Hematopoietic multipotent progenitor cell treated with erythropoietin and hydrocortisone succinate and interleukin-3 and kit ligand, for 17 days (in vitro differentiated cells): ENCODE measurements around the gene CXorf66.
"Not testable (repeated sequence)": the region's sequence is repeated elsewhere in the genome, so short reads cannot be mapped to it uniquely, and the experiment has no call there.

Experiments
- DNase-seq: peaks from one replicate; pipeline ENCODE4 v3.0.0-alpha.2; 2015; ENCODE audit warnings: low spot score

Gene CXorf66

DNA sequence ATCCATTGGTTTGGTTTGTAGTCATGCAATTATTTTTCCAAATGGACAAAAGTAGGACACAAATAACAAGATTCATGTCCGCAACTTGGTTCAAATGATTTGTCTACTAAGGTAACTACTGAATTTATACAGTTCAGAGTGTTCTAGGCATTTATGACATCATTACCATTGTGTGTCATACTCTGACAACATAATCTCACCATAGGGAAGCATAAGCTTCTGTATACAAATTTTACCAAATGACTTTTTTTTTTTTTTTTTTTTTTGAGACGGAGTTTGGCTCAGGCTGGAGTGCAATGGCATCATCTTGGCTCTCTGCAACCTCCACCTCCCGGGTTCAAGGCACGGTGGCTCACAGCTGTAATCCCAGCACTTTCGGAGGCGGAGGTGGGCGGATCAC is at the start of gene CXorf66:
Gene CXorf66, minus strand, starts transcription at position 101 of the 400 bp plus-strand sequence. Its CDS starts 25 bp downstream, at position 76.
- no peak for DNase-seq

GRCh38 chrX:139982856-139983255 is 17.5 kb upstream of the CXorf66 start:
- no peak for DNase-seq

DNA sequence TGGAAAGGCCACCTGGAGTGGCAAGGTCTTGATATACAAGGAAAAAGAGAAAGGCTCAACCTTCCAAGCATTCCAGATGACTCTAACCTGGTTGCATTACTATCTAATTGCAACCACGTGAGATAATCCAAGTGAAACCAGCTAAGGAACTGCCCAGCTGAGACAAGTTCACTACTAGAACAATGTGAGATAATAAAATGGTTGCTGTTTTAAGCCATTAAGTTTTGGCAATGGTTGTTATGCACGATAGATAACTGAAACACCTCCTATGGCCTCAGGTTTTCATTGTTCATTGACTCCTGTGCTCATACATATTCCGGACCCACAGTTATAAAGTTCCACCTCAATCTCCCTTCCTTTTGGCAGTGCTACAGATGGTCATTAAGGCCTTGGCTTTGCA is 9.2 kb upstream of the CXorf66 start:
- DNase-seq, result no peak

- DNase-seq, result no peak
Observed at GRCh38 chrX:139972629-139973624, 7.6 kb upstream of the CXorf66 start.

DNA sequence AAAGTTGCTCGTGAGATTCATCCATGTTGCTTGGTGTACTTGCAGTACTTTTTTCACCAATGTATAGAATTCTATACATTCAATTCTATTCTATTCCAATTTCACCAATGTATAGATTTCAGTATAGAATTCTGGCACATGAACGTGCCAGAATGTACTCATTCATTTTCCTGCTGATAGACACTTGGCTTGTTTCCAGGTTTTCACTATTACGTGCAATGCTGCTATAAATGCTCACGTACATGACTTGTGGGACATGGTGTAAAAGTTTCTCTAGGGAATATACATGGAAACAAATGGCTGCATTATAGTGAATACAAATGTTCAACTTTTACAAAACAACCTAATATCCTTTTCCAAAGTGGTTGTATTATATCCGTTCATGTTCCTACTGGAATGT is 6.8 kb upstream of the CXorf66 start:
- DNase-seq, result no peak

DNA sequence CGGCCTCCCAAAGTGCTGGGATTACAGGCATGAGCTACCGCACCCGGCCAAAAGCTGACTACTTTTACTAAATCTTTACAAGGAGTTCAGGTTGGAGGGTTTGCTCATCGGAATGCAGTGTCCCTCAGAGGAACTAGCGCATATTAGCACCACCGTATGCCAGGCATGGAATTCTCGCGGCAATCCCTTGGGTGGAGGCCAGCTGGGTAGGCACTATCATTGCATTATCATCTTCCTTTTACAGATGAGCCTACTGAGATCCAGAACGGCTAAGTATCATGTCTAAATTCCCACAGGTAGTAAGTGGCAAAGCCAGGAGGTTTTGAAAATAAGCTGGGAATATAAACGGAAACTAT is 6.1 kb upstream of the CXorf66 start:
- no peak for DNase-seq

GRCh38 chrX:139969286-139969685 is 4.0 kb upstream of the CXorf66 start:
- no peak for DNase-seq

GRCh38 chrX:139967750-139968149 is 2.4 kb upstream of the CXorf66 start:
- DNase-seq, result no peak

- DNase-seq, result no peak
Observed at GRCh38 chrX:139967300-139967699, 2.0 kb upstream of the CXorf66 start.

- not testable (repeated sequence) for DNase-seq
Observed at GRCh38 chrX:139966159-139966558, 838 bp upstream of the CXorf66 start.

DNA sequence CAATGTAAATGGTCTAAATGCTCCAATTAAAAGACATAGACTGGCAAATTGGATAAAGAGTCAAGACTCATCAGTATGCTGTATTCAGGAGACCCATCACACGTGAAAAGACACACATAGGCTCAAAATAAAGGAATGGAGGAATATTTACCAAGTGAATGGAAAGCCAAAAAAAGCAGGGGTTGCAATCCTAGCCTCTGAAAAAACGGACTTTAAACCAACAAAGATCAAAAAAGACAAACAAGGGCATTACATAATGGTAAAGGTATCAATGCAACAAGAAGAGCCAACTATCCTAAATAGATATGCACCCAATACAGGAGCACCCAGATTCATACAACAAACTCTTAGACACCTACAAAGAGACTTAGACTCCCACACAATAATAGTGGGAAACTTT is 4.2 kb downstream of the CXorf66 start:
- DNase-seq, result not testable (repeated sequence)

DNA sequence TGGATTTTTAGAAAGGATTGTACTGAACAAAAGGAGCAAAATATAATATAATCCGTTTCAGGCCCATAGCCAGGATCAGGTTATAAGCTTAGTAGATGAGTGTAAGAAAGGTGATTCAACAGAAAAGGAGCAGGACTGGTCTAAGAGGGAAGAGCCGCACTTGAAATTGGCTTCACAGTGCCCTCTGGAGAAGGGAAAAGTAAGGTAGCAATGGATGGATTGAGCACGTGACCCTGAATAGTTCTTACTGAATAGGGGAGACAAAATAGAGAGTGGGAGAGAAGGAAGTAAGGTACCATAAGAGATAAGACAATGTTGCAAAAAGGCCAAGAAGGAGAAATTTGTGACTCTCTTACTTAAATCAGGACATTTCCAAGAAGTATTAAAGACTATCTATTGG is 15.6 kb downstream of the CXorf66 start:
- no peak for DNase-seq

DNA sequence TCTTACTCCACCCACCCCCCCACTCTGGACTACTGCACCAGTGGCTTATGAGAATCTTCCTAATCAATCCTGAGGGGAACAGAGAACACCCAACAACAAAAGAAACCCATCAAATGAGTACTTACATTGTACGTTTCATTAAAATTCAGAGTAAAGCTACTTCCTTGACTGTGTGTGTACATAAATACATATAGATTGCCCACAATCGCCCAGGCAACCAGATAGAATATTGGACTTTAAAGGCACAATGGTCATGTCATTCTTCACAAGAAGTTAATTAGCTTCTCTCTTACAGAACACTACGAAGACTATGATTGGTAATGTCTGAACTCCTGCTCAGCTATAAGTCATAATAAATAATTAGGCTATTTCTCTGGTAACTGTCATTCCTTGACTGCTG is 20.2 kb downstream of the CXorf66 start:
- DNase-seq, result no peak

- no peak for DNase-seq
Observed at GRCh38 chrX:139936259-139936658, 29.1 kb downstream of the CXorf66 start.

GRCh38 chrX:139933904-139934303 is 31.4 kb downstream of the CXorf66 start:
- no peak for DNase-seq

DNA sequence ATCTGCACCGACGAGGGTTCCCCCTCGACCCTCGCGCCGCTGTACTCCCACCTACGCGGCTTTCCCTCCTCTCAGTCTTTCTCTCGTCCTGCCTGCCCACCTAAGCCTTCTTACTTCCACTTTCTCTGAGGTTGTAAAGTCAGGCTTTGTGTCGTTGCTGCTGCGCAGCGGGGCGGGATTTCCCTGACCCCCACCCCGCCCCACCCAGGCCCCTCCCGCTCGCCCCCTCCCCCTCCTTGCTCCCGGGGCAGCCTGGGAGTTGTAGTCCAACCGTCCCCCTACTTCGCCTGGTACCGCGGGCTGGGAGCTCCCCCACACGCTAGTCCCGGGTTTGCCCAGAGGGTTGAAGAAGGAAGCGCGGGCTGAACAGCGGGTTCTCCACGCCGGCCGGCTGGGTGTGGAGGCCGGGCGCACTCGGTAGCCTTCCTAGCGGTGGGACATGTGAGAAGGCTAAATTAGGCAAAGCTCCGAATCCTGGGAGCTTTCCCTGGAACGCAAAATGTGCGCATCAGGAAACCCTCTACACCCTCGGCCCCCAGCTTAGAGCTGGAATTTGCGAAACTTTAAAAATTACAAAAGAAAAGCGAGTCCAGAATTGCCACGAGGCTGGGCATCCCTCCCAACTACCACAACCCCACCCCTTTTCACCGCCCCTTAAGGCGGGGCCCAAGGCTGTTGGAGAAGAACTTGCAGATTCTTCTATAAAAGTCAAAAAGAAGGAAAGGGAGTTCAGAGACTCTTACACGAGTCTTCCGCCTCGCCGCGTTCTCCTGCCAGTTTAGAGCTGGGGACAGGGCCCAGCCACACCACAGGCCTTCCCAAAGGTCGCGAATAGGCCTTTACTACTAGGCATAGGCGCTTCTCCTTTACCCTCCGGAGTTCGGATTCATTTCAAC is 32.2 kb downstream of the CXorf66 start, which contains the start of gene ATP11C:
Gene ATP11C, minus strand, starts transcription at position 153 of the 896 bp plus-strand sequence. CDS start 1,011 bp downstream, outside the sequence.
- peak; percentile 54 for DNase-seq

- DNase-seq, result peak; percentile 46
Observed at GRCh38 chrX:139932073-139932900, 33.0 kb downstream of the CXorf66 start.

DNA sequence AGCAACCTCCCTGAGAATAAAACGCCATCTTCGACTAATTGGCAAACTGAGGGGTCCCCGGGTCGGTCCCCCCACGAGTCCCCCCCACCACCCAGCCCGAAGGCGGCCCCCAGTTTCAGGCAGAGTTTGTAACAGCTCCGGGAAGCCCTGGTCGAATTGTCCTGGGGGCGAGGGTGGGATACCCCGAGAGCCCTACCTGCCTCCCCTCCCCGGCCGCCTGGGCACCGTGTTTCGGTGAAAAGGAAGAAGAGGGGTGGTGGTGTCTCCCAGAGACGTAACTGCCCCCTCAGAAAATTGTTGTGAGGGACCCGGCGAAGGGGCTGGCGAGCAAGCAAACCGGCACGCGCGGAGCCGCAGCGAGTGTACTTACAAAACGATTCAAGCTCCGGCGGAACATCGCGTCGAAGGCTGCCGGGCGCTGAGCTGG is 33.7 kb downstream of the CXorf66 start:
- DNase-seq, result no peak

- no peak for DNase-seq
Observed at GRCh38 chrX:139930916-139931645, 34.2 kb downstream of the CXorf66 start.

DNA sequence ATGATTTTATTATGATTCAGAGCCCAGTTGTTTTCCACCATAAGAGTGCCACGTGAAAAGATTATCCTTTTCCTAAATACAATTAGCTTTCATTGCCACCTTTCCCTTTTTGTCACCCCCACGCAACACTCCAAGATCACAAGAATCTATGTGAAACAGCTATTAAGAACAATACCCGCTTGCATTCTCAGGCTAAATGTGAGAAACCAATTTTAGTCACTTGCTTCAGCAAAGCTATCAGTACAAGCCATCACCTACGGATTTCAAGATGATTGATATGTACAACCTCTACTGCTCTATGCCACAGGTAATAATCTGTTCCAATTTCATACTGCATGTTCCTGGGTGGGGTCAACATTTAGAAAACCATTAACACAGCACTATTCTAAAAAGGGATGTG is 34.9 kb downstream of the CXorf66 start:
- DNase-seq, result no peak

- no peak for DNase-seq
Observed at GRCh38 chrX:139929876-139930275, 35.4 kb downstream of the CXorf66 start.
